ENCODE measurements around the gene ARMH2.
"Not testable (repeated sequence)": the region's sequence is repeated elsewhere in the genome, so short reads cannot be mapped to it uniquely, and the experiment has no call there.

The ARMH2 gene

GRCh38 chr6:24774696-24775519, 23.8 kb downstream of the ARMH2 start, which contains the start of gene GMNN:
GMNN (plus strand) TSS chr6:24774937; CDS start chr6:24777247, 2,310 bp downstream.
- CTCF ChIA-PET = interaction anchor here (1.0 to 2.3 kb wide), 8 partner anchors 9 to 217 kb away, joined by 3 to 7 read pairs (median 3); no protein-coding TSS in a partner anchor

GRCh38 chr6:24768361-24768760, 30.4 kb downstream of the ARMH2 start:
- DNase-seq (ENCODE audit: extremely low spot score) = no peak
- no peak for TF ChIP-seq CTCF (IDR thresholded peaks at IDR 0.05; ENCODE audit: control extremely low read depth, extremely low read depth, low read depth, missing control alignments)
- ChIA-PET CTCF (interaction anchor here (5.7 kb wide), 1 partner anchor 186 kb away, joined by 54 read pairs; no protein-coding TSS in a partner anchor), POLR2A (no interaction called here)

More at GRCh38 chr6:24774696-24775519, 23.8 kb downstream of the ARMH2 start, which contains the start of gene GMNN:
- TF ChIP-seq CTCF (IDR thresholded peaks at IDR 0.05; ENCODE audit: control extremely low read depth, extremely low read depth, low read depth, missing control alignments) = no peak
- POLR2A ChIA-PET = interaction anchor here (1.9 kb wide), 1 partner anchor 56 kb away, joined by 4 read pairs; the partner anchor contains the start of gene C6orf62
- peak; percentile 97 for DNase-seq (ENCODE audit: extremely low spot score)

- DNase-seq (ENCODE audit: extremely low spot score) = peak; percentile 63
- TF ChIP-seq CTCF (IDR thresholded peaks at IDR 0.05; ENCODE audit: control extremely low read depth, extremely low read depth, low read depth, missing control alignments) = peak; percentile 49
- ChIA-PET POLR2A (no interaction called here), CTCF (interaction anchor here (0.9 to 5.7 kb wide), 9 partner anchors 9 to 203 kb away, joined by 3 to 54 read pairs (median 4); no protein-coding TSS in a partner anchor)
Measured at GRCh38 chr6:24766680-24767462, 31.8 kb downstream of the ARMH2 start.

- DNase-seq (ENCODE audit: extremely low spot score) = not testable (repeated sequence)
- CTCF ChIA-PET = interaction anchor here (1.0 to 5.7 kb wide), 8 partner anchors 8 to 298 kb away, joined by 3 to 54 read pairs (median 4); no protein-coding TSS in a partner anchor
Measured at GRCh38 chr6:24765968-24766367, 32.7 kb downstream of the ARMH2 start.

GRCh38 chr6:24764833-24765828, 33.6 kb downstream of the ARMH2 start:
- DNase-seq (ENCODE audit: extremely low spot score); POLR2A ChIA-PET: not testable (repeated sequence)
- CTCF ChIA-PET = interaction anchor here (1.0 to 5.7 kb wide), 5 partner anchors 9 to 299 kb away, joined by 3 to 54 read pairs (median 3); no protein-coding TSS in a partner anchor

More at GRCh38 chr6:24765968-24766367, 32.7 kb downstream of the ARMH2 start:
- POLR2A ChIA-PET = not testable (repeated sequence)

- POLR2A ChIA-PET = interaction anchor here (0.5 kb wide), 1 partner anchor 387 kb away, joined by 3 read pairs; no protein-coding TSS in a partner anchor
- CTCF ChIA-PET = interaction anchor here (1.2 to 5.7 kb wide), 2 partner anchors 17 to 181 kb away, joined by 5 to 54 read pairs; no protein-coding TSS in a partner anchor
- TF ChIP-seq CTCF (IDR thresholded peaks at IDR 0.05; ENCODE audit: control extremely low read depth, extremely low read depth, low read depth, missing control alignments) = no peak
Measured at GRCh38 chr6:24763578-24763977, 35.1 kb downstream of the ARMH2 start.

More at GRCh38 chr6:24763578-24763977, 35.1 kb downstream of the ARMH2 start:
- no peak for DNase-seq (ENCODE audit: extremely low spot score)
